ENCODE measurements around the gene ZNHIT3. TPM values are rescaled to one million over a fixed set of nuclear protein-coding genes. Genes with fewer than 3 reads are reported as not detected.

ZNHIT3 gene
- total and polyA plus RNA-seq, 2 of the 13 experiments (the other 11 are each of a cell fraction or from before 2014, with no cell fraction given) = 66.6 to 77.4 TPM

DNA sequence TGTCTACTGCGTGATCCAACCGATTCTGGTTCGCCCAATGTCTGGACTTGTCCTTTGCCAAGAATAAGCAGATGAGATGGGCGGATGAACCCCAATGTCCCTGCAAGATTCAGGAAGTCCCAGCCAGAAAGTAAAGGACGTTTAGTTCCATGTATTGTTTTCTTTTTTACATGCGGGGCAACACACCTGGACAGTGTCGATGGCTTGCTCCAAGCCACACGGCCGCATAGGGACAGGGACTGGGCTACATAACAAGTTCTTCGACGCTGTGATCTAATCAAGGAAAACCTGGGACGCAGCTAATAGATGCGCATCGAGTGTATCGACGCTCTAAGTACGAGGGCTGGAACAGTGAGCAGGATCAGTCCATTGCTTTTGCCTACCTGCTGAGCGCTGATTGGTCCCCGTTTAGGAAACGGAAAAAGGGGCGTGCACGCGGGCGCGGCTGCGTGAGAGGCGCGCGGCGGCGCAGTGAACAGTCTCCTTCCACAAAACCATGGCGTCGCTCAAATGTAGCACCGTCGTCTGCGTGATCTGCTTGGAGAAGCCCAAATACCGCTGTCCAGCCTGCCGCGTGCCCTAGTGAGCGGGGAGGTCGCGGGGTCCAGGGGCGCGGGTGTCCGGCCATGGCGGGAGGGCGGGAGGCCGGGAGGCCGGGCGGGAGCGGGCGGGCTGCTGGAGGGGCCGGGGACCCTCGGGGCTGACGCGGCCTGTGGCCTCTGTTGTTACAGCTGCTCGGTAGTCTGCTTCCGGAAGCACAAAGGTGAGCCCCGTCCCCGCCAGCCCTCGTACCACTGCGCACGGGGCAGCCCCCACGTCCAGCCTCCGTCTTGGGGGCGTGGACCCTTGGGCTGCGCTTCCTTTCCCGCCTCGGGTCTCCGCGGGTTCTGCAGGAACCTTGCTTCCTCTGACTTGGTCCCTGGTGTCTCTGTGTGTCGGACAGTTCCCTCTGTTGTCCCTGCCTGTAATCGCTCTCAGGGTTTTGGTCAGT is at the start of gene ZNHIT3 (continued):
- TF ChIP-seq, protein P1, sequence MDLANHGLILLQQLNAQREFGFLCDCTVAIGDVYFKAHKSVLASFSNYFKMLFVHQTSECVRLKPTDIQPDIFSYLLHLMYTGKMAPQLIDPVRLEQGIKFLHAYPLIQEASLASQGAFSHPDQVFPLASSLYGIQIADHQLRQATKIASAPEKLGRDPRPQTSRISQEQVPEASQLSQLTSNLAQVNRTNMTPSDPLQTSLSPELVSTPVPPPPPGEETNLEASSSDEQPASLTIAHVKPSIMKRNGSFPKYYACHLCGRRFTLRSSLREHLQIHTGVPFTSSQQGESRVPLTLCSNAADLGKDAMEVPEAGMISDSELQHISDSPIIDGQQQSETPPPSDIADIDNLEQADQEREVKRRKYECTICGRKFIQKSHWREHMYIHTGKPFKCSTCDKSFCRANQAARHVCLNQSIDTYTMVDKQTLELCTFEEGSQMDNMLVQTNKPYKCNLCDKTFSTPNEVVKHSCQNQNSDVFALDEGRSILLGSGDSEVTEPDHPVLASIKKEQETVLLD (CRISPR knock-in tag; IDR thresholded peaks at IDR 0.05; ENCODE audit: low read depth) = no peak
- TF ChIP-seq CEBPG (CRISPR knock-in tag; IDR thresholded peaks at IDR 0.05) (peak; percentile 29; the same call in 1 of the 2 replicates), HDAC6 (IDR thresholded peaks at IDR 0.05; ENCODE audit: low read depth, low read length) (no peak), NFKBIZ (CRISPR knock-in tag; IDR thresholded peaks at IDR 0.05) (peak; percentile 38; the same call in 1 of the 2 replicates), ZMYM4 (CRISPR knock-in tag; IDR thresholded peaks at IDR 0.05) (peak; percentile 80; the same call in 1 of the 2 replicates), REPIN1 (CRISPR knock-in tag; IDR thresholded peaks at IDR 0.05; ENCODE audit: borderline replicate concordance, low read depth) (peak; percentile 82), ZNF10 (CRISPR knock-in tag; IDR thresholded peaks at IDR 0.05; ENCODE audit: borderline replicate concordance, low read depth) (no peak), ZNF775 (CRISPR knock-in tag; IDR thresholded peaks at IDR 0.05; ENCODE audit: borderline replicate concordance) (no peak), THYN1 (CRISPR knock-in tag; IDR thresholded peaks at IDR 0.05; ENCODE audit: borderline replicate concordance, low read depth) (no peak), MAZ (IDR thresholded peaks at IDR 0.05; ENCODE audit: borderline replicate concordance, low read depth, low read length) (no peak), MAZ (CRISPR knock-in tag; IDR thresholded peaks at IDR 0.05; ENCODE audit: low read depth) (peak; percentile 45; the same call in 1 of the 2 replicates), ZSCAN20 (CRISPR knock-in tag; IDR thresholded peaks at IDR 0.05; ENCODE audit: borderline replicate concordance) (no peak), ESRRA (CRISPR knock-in tag; IDR thresholded peaks at IDR 0.05; ENCODE audit: low read depth) (0 out of 2 replicates have a peak, but pooled peaks have one; percentile 21), BORCS8-MEF2B (CRISPR knock-in tag; IDR thresholded peaks at IDR 0.05) (no peak; the same call in 1 of the 2 replicates), GATAD1 (CRISPR knock-in tag; IDR thresholded peaks at IDR 0.05) (peak; percentile 94)
- TF ChIP-seq, protein P2, sequence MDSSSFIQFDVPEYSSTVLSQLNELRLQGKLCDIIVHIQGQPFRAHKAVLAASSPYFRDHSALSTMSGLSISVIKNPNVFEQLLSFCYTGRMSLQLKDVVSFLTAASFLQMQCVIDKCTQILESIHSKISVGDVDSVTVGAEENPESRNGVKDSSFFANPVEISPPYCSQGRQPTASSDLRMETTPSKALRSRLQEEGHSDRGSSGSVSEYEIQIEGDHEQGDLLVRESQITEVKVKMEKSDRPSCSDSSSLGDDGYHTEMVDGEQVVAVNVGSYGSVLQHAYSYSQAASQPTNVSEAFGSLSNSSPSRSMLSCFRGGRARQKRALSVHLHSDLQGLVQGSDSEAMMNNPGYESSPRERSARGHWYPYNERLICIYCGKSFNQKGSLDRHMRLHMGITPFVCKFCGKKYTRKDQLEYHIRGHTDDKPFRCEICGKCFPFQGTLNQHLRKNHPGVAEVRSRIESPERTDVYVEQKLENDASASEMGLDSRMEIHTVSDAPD (CRISPR knock-in tag; IDR thresholded peaks at IDR 0.05) = no peak
- TF ChIP-seq, protein P3, sequence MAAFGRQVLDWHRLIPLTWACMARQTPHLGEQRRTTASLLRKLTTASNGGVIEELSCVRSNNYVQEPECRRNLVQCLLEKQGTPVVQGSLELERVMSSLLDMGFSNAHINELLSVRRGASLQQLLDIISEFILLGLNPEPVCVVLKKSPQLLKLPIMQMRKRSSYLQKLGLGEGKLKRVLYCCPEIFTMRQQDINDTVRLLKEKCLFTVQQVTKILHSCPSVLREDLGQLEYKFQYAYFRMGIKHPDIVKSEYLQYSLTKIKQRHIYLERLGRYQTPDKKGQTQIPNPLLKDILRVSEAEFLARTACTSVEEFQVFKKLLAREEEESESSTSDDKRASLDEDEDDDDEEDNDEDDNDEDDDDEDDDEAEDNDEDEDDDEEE (CRISPR knock-in tag; IDR thresholded peaks at IDR 0.05) = no peak
- TF ChIP-seq, protein P4, sequence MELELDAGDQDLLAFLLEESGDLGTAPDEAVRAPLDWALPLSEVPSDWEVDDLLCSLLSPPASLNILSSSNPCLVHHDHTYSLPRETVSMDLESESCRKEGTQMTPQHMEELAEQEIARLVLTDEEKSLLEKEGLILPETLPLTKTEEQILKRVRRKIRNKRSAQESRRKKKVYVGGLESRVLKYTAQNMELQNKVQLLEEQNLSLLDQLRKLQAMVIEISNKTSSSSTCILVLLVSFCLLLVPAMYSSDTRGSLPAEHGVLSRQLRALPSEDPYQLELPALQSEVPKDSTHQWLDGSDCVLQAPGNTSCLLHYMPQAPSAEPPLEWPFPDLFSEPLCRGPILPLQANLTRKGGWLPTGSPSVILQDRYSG (CRISPR knock-in tag; IDR thresholded peaks at IDR 0.05) = 0 out of 2 replicates have a peak, but pooled peaks have one; percentile 13
- TF ChIP-seq, protein P5, sequence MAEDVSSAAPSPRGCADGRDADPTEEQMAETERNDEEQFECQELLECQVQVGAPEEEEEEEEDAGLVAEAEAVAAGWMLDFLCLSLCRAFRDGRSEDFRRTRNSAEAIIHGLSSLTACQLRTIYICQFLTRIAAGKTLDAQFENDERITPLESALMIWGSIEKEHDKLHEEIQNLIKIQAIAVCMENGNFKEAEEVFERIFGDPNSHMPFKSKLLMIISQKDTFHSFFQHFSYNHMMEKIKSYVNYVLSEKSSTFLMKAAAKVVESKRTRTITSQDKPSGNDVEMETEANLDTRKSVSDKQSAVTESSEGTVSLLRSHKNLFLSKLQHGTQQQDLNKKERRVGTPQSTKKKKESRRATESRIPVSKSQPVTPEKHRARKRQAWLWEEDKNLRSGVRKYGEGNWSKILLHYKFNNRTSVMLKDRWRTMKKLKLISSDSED (CRISPR knock-in tag; IDR thresholded peaks at IDR 0.05) = no peak
- TF ChIP-seq, protein P6, sequence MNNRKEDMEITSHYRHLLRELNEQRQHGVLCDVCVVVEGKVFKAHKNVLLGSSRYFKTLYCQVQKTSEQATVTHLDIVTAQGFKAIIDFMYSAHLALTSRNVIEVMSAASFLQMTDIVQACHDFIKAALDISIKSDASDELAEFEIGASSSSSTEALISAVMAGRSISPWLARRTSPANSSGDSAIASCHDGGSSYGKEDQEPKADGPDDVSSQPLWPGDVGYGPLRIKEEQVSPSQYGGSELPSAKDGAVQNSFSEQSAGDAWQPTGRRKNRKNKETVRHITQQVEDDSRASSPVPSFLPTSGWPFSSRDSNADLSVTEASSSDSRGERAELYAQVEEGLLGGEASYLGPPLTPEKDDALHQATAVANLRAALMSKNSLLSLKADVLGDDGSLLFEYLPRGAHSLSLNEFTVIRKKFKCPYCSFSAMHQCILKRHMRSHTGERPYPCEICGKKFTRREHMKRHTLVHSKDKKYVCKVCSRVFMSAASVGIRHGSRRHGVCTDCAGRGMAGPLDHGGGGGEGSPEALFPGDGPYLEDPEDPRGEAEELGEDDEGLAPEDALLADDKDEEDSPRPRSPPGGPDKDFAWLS (CRISPR knock-in tag; IDR thresholded peaks at IDR 0.05; ENCODE audit: borderline replicate concordance) = no peak
